ENCODE results near the gene HEY2.
A peak's percentile ranks its signal among the peaks of the same experiment; 100 is the strongest.

Gene HEY2

GRCh38 chr6:125749865-125750691 lies 646 bp downstream of the HEY2 start (continued):
- TF ChIP-seq PRDM2 (tag by site-specific recombination; IDR thresholded peaks at IDR 0.05; ENCODE audit: borderline replicate concordance): no peak
- TF ChIP-seq SP2 (tag by site-specific recombination; IDR thresholded peaks at IDR 0.05): peak; percentile 40
- no peak for TF ChIP-seq ZNF26 (tag by site-specific recombination; IDR thresholded peaks at IDR 0.05)
- TF ChIP-seq MZF1 (tag by site-specific recombination; IDR thresholded peaks at IDR 0.05; ENCODE audit: borderline replicate concordance): no peak
- no peak for TF ChIP-seq ZFHX2 (tag by site-specific recombination; conservative IDR thresholded peaks at IDR 0.05)
- TF ChIP-seq ZNF585B (tag by site-specific recombination; IDR thresholded peaks at IDR 0.05): no peak
- no peak for TF ChIP-seq ZNF18 (tag by site-specific recombination; IDR thresholded peaks at IDR 0.05)
- peak; percentile 53; the same call in 1 of the 2 replicates for TF ChIP-seq ZNF366 (tag by site-specific recombination; conservative IDR thresholded peaks at IDR 0.05)
- no peak for TF ChIP-seq ZSCAN18 (tag by site-specific recombination; IDR thresholded peaks at IDR 0.05)
- TF ChIP-seq ZNF155 (tag by site-specific recombination; IDR thresholded peaks at IDR 0.05): no peak
- TF ChIP-seq ZBTB8A (tag by site-specific recombination; IDR thresholded peaks at IDR 0.05): no peak; the same call in none of the 2 replicates
- peak; percentile 96 for TF ChIP-seq ZNF2 (tag by site-specific recombination; IDR thresholded peaks at IDR 0.05)
- no peak for TF ChIP-seq ZNF529 (tag by site-specific recombination; IDR thresholded peaks at IDR 0.05; ENCODE audit: insufficient replicate concordance)
- TF ChIP-seq ZXDB (tag by site-specific recombination; IDR thresholded peaks at IDR 0.05): peak; percentile 24
- no peak for TF ChIP-seq EGR2 (tag by site-specific recombination; IDR thresholded peaks at IDR 0.05; ENCODE audit: low read depth)
- no peak for TF ChIP-seq KLF1 (tag by site-specific recombination; IDR thresholded peaks at IDR 0.05)
- TF ChIP-seq GLIS2 (tag by site-specific recombination; IDR thresholded peaks at IDR 0.05): no peak; the same call in none of the 2 replicates
- no peak for TF ChIP-seq ZNF138 (tag by site-specific recombination; IDR thresholded peaks at IDR 0.05; ENCODE audit: borderline replicate concordance)
- TF ChIP-seq ZNF514 (tag by site-specific recombination; IDR thresholded peaks at IDR 0.05): no peak
- no peak for TF ChIP-seq ZNF19 (tag by site-specific recombination; IDR thresholded peaks at IDR 0.05; ENCODE audit: low read depth)
- no peak for TF ChIP-seq ZNF146 (tag by site-specific recombination; IDR thresholded peaks at IDR 0.05)
- TF ChIP-seq ZNF677 (tag by site-specific recombination; IDR thresholded peaks at IDR 0.05): no peak
- TF ChIP-seq ZNF837 (tag by site-specific recombination; IDR thresholded peaks at IDR 0.05): no peak
- TF ChIP-seq ZNF518A (tag by site-specific recombination; conservative IDR thresholded peaks at IDR 0.05; ENCODE audit: low read depth): no peak

Measured in HEK293 (cell line).